GM12891 (cell line): Measurements from ENCODE around the gene AMOTL2.

Experiments
- DNase-seq: peaks from one replicate; pipeline ENCODE4 v3.0.0; 2011; ENCODE audit warnings: low spot score; ENCODE audit not compliant: insufficient read length
- FAIRE-seq: peaks from 2 replicates; lab custom pipeline; 2011; peaks lifted over from hg19 to GRCh38; lab: Jason Lieb, UNC
- PAX5 ChIP-seq: IDR thresholded peaks from 2 replicates; pipeline ENCODE4 v1.6.1; 2011; ENCODE audit warnings: low read length, moderate library complexity, mild to moderate bottlenecking; ENCODE audit not compliant: insufficient read depth, severe bottlenecking
- POLR2A ChIP-seq: IDR thresholded peaks from 2 replicates; pipeline ENCODE4 v1.6.1; 2011; ENCODE audit warnings: low read depth, low read length, control low read depth
- POLR2AphosphoS5 ChIP-seq: IDR thresholded peaks from 2 replicates; pipeline ENCODE4 v1.6.1; 2011; ENCODE audit warnings: low read depth, low read length, control low read depth
- POU2F2 ChIP-seq: IDR thresholded peaks from 2 replicates; pipeline ENCODE4 v1.6.1; 2011; ENCODE audit warnings: low read depth, mild to moderate bottlenecking, control low read depth, low read length, moderate library complexity
- SPI1 ChIP-seq: IDR thresholded peaks from 2 replicates; pipeline ENCODE4 v1.6.1; 2011; ENCODE audit warnings: low read depth, low read length, control low read depth
- TAF1 ChIP-seq: IDR thresholded peaks from 2 replicates; pipeline ENCODE4 v1.6.1; 2011; ENCODE audit warnings: low read depth, low read length, control low read depth

The AMOTL2 gene

DNA sequence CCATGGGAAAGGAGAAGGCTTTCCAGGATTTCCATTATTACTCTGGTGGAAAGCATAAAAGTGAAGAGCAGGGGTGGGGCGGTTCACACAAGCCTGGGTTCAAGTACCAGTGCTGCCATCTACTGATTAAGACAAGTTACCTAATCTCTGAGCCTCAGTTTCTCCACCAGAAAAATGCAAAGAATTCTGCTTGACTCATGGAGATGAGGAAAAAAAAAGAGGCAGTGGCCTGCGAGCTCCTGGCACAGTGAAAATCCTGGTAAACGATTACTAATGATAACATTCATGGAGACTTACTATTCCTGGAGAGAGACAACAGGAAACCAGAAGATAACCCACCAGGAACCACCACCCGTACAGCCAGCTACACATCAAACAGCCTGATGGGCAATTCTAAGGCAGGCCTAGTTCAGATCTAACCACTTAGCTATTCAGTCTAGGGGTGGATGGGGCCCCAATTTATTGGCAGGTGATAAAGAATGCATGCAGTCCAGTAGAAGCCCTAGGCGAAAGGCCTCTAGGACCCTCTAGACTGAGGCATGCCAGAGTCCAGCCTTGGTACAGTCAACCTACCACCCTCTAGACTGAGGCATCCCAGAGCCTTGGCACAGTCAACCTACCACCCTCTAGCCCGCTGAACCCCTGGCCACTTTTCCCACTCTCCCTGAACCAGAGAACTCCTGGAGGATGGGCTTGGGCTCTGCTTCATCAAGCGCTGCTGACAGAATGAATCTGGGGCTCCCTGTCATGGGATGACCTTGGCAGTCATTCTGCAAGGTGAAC lies 2.5 kb downstream of the AMOTL2 start:
- TF ChIP-seq POLR2AphosphoS5 (no peak), TAF1 (no peak), POLR2A (no peak), PAX5 (no peak), SPI1 (no peak), POU2F2 (no peak)
- no peak for DNase-seq
- FAIRE-seq = no peak

DNA sequence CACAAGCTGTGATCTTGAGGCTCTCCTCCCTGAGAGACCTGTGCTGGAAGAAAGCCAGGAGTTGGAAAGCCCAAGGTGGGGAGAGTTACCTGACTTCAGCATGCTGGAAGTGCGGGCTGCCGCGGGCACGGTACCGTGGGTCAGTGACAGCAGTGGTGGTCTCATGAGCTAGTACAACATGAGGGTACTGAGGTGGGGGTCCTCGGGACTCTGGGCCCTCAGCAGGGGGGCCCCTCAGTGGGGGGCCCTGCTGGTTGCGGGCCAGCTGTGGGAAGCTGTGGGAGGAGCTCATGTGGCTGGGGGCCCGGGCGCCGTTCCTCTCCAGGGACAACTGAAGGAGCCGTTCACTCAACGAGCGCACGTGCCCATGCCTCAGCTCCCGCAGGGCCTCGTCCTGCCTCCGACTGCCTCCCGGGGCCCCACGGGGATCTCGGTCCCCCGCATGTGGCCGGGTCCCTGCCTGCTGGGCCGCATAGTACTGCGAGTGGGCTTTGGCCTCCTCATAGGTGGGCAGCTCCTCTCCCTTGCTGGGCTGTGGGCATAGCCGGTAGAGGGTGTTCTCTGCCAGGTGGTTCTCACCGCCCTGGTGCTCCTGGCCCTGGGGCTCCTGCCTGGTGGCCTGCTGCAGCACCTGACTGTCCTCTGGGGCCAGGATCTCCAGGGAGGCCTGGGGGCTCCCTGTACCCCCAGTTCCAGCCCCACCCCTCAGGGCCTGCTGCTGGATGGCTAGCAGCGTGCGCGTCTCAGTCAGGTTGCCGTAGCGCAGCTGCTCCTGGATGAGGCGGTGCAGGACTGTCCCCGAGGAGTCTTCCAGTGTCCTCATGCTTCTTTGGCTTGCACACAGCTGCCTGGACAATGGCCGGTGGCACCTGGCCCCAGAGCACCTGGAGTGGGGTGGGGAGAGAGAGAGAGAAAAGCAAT lies 3.4 kb downstream of the AMOTL2 start:
- TF ChIP-seq POLR2A = no peak
- no peak for DNase-seq
- FAIRE-seq = no peak

DNA sequence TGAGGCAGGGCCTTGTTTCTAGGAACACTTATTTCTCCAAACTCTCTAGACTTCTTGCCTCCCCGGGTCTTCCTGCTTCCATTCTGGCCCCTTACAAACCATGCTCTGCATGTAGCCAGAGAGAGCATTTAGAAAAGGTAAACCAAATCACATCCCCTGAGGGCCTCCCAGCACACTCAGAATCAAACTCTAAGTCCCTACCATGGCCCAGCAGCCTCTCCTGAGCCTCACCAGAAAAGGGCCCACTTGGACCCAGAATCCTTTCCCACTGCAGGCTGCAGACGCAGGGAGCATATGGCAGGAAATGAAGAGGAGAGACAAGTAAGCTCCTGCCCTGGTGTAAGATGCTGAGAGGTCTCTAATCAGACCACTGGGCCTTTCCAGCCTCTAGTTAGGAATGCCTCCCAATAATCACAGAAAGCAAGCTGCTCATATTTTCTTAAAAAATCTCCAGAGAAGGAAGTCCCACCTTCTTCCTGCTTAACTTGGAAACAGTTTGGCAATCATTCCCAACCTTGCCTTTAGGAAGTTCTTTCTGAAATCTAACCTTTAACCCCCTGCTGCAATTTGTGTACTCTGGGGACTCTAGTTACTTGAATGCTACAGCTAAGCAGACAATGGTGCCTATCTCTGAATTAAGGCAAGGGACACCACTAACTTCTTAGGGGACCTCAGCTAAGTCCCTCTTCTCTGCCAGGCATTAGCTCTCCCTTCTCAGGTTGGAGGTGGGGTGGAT lies 4.2 kb downstream of the AMOTL2 start:
- no peak for FAIRE-seq
- TF ChIP-seq POLR2AphosphoS5 (no peak), SPI1 (no peak), PAX5 (no peak)
- no peak for DNase-seq

DNA sequence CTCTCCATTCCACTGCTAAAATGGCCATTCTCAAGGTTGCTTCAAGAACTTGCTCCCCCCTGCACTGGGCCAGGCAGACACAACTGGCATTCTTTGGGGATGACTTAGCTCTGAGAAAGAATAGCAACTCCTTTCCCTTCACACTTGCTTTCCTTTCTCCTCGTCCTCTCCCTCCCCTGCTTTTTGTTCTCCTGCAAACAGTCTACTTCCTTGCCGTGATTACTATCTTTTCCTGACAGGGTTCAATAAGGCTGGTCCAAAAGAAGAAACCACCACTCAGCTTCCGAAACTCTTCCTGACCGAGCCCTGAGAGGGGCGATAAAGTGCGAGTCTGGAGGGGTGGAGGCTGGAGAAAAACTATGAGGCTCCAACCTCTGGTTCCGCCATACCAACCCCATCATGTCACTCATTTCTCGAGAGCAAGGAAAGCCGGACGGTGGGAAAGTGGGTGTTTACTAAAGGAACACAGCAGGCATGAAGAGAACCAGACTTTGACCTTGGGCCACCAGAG lies 5.0 kb downstream of the AMOTL2 start:
- no peak for TF ChIP-seq POU2F2
- TF ChIP-seq POLR2AphosphoS5 = no peak
- TF ChIP-seq TAF1 = no peak
- no peak for TF ChIP-seq PAX5
- no peak for TF ChIP-seq SPI1
- no peak for TF ChIP-seq POLR2A
- FAIRE-seq (no peak), DNase-seq (no peak)

DNA sequence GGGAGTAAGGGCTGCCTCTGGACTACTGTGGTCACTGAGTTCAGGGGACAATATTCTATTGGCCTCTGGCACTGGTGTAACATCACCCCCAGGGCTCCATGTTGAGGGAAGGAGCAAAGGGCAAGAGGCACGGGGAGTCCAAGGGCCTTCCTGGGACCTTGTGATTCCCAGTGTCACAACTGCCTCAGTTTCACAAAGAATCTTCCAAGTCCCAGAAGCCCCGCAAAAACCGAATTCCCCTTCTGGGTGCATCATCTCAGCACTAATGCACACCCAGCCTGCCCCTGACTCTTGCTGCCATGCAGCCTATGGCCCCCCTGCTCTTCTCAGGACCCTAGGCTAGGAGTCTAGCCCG lies 5.5 kb downstream of the AMOTL2 start:
- no peak for TF ChIP-seq POLR2AphosphoS5
- no peak for TF ChIP-seq POU2F2
- TF ChIP-seq SPI1 = no peak
- TF ChIP-seq TAF1 = no peak
- no peak for TF ChIP-seq PAX5
- no peak for TF ChIP-seq POLR2A
- FAIRE-seq = no peak

DNA sequence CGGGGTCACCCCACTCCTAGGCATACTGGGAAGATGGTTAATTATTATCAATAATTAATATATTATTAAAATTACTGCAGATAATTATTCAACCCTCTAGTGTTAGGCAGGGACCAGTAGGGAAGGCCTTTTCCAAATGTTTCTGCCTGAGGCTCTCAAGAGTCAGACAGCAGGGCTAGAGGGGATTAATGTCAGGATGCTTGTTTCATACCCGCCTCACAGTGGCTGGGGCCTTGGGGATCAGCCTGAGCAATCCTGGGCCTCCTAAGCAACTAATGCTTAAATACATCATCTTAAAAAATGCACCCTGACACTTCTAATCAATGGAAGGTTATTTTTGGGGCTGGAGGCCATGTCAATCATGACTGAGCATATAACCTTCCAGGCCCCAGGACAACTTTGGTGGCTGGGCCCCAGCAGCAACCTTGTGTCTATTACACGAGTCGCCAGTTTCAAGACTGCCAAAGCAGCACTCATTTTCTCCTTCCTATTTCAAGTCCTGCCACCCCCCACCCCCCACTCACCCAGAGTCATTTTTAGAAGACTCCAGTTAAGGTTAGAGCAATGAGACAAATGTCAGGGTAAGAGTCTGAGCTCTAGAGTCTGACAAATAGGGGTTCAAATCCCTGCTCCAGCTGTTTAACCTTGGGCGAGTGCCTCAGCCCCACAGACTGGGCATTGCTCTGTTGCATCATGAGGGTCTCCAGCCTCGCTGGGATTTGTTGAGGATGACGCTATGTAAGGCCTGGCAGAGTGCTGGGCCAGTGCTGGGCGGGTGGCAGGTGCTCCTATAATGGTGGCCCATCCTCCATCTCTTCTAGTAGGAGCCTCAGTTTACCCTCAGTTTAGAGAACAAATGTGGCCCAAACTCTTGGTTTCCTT lies 6.1 kb downstream of the AMOTL2 start:
- no peak for FAIRE-seq

More for the DNA sequence above, 5.5 kb downstream of the AMOTL2 start:
- no peak for DNase-seq

DNA sequence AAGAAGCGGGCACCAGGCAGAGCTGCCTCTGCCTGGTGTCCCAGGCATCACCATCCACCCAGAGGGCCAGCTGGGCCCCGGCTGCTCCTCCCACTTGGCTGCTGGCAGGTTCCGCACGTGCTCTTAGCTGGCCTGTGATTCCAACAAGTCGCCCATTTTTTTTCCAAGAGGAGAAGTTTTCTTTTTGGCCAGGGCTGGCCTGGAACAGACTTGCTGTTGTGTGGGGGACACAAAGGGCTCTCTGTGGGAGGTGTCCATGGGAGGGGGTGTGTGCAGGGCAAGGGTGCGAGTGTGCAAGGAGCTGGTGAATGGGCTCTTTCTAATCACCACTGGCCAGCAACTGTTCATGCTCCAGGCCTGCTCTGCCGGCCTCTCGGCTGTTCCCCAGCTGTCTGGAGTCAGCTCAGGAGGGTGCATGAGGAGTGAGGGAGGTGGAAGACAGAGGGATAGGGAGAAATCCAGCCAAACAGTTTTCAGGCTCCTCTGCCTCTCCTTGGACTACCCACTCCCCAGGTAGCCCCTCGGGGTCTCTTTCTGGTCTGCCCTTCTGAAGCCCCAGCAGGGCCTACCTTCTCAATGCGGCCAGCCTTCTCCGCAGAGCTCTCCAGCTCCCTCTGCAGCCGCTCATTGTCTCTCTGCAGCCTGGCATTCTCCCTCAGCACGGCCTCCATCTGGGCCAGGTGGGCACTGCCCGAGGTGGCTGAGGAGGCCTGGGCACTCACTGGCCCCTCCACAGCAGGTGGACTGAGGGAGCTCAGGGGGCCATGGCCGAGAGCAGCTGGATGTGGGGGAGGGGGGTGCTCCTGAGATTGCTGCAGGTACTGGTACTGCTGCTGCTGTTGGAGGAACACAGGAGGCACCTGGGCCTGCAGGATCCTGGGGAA lies 7.1 kb downstream of the AMOTL2 start:
- DNase-seq (no peak), FAIRE-seq (no peak)
- TF ChIP-seq POLR2A = no peak

More for the DNA sequence above, 6.1 kb downstream of the AMOTL2 start:
- DNase-seq = no peak
- TF ChIP-seq TAF1 = no peak
- TF ChIP-seq POLR2AphosphoS5 = no peak
- no peak for TF ChIP-seq POU2F2
- no peak for TF ChIP-seq POLR2A
- TF ChIP-seq PAX5 = no peak
- TF ChIP-seq SPI1 = no peak
